DND-41 (cell line): ENCODE measurements around the gene MTOR.

Experiments used
- CTCF ChIP-seq: IDR thresholded peaks from 2 replicates; pipeline ENCODE4 v1.5.1; 2012; ENCODE audit warnings: borderline replicate concordance, low read length, moderate library complexity, mild to moderate bottlenecking; ENCODE audit not compliant: poor library complexity, severe bottlenecking; ENCODE audit errors: extremely low read depth
- EZH2 ChIP-seq: IDR thresholded peaks from 3 replicates; pipeline ENCODE4 v1.6.1; 2012; ENCODE audit warnings: borderline replicate concordance, low read depth, mild to moderate bottlenecking, moderate library complexity, low read length, inconsistent platforms; ENCODE audit not compliant: severe bottlenecking

GRCh38 chr1:11294951-11295350 lies 32.6 kb upstream of the MTOR start:
- TF ChIP-seq CTCF (no peak), EZH2 (no peak)
